GM19324 (cell line): Measurements from ENCODE around the gene EID2B.

Experiments
- ATAC-seq: cut with Tn5 transposase; IDR thresholded peaks from one replicate; pipeline ENCODE4 v1.9.1; 2021; ENCODE audit warnings: mild to moderate bottlenecking, moderate library complexity; ENCODE audit not compliant: unreplicated experiment, low FRiP score

EID2B gene

DNA sequence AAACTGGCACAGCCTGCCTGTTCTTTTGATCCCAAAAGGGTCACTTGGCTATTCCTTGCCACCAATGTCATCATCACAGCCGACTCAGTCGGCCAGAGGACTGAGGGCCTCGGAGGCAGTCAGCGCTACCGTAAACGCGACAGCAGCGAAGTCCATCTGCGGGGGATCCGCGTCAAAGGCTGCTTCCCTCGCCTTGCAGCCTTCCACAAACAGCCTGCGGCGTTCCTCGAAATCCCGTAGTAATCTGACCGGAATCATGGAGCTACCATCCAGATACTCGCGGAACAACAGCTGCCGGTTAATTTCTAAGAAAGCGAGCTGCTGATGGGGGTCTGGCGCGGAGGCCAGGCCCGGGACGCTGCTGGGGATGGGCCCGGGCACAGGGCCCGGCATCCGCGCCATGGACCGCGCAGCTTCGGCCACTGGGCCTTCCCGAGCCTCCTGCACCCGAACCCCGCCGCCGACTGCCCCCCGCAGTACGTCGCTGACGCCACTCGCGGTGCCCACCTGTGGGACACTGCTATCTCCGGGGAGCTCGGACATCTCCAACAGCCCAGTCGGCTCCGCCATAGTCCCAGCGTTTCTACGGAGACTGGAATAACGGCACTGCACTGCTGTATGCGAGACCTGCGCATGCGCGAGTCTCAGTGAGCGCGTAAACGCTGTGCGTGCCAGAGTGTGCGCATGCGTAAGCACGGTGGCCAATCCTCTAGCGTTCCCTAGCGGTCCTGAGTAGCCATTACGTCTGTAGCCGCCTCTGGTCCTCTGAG is at the start of gene EID2B:
EID2B (minus strand) TSS at position 620 of the 770 bp plus-strand sequence; CDS start at position 570, 50 bp downstream.
- peak; percentile 89 for ATAC-seq

DNA sequence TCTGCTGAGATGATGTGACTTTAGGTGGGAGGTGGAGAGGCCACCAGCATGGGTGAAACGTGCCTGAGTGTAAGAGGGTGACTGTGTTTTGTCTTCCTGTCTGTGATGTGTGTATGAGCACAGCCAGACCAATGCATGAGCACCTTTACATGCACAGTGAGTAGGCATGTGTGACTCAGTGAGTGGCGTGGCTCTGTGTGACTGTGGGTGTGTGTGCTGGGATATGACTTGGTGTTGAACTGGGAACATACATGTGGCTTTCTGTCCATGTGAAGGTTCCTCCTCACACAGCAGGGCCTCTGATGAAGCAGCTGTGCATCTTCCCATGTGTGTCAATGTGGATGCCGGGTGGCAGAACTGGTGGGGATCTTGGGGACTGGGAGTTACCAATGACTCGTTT is 49.8 kb upstream of the EID2B start:
- no peak for ATAC-seq

- no peak for ATAC-seq
These were observed 36.0 kb upstream of the EID2B start for GRCh38 chr19:39568604-39569003.

DNA sequence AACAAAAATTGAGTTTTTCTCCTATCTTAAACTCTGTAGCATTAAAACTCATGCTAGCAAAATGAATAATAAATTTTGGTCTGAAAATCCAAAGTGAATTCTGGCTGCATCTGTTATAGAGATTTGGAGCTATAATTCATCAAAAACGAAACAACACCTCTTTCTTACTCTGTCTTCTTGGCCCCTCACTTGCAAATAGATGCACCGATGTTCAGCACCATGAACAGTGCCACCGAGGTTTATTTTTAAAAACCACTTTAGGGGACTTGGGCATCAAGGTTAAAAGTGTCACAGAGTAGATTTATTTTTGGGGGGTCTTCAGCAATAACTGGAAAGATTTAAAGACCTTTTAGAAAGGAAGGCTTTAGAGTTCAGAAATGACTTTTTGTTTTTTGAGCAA is 33.4 kb upstream of the EID2B start:
- no peak for ATAC-seq

DNA sequence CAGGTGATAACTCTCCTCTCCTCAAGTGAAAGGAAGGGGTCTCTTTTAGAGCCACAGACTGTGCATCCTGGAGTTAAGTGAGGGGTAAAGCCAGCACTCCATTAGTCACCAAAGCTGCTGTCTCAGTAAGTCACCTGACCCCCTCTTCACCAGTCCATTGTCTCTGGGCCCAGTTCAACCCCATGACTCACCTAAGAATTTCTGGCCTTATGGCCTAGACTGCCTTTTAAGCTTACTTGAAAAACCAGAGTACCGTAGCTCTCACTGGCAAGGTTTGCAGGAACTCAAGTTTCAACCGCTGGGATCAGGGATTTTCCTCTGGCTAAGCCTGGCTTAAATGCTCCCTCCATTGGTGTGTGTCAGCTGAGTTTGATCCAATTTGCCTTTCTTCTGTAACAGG is 30.8 kb upstream of the EID2B start:
- ATAC-seq = no peak

GRCh38 chr19:39558624-39559117 is 26.0 kb upstream of the EID2B start:
- ATAC-seq = no peak

- no peak for ATAC-seq
These were observed 25.4 kb upstream of the EID2B start for GRCh38 chr19:39557811-39558623.

DNA sequence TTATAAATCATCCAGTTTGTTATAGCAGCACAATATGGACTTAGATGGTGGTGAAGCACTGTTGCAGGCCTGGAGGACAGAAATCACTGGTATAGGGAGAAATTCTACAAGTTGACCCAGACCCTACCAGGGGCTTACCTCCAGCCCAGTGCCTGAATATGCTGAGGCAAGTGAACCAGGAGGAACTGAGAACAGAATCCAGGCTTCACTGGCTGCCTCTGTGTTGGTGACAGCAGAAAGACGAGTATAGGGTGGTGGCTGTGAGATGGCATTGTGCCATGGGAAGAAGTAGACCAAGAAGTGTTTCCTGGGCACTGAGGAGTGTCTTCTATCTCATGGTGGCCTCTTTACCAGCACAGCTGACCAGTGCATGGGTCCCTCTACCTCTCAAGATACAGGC is 23.2 kb upstream of the EID2B start:
- ATAC-seq = no peak

GRCh38 chr19:39554701-39555311 is 22.2 kb upstream of the EID2B start:
- ATAC-seq = no peak

DNA sequence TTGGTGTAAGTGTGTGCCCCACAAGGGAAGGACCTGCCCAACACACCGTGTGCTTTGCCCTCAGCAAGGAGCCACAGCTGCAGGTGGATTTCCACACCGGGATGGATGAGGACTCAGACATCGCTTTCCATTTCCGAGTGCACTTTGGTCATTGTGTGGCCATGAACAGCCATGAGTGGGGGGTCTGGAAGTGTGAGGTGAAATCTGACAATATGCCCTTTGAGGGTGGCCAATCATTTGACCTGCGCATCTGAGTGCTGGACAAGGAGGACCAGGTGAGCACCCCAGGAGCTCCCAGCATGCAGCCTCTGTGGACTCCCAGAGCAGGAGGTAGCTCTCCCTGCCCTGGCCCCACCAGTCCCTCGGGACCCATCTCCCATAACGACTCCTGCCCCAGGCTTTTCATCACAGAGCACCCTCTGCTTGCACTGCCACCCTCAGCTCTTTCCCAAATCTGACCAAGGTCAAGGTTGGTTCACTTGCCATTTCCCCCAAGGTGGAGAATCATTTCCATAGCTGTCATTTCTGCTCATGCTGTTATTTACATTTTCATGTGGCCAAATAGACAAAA is 20.5 kb upstream of the EID2B start:
- no peak for ATAC-seq

- ATAC-seq = no peak
These were observed 17.5 kb upstream of the EID2B start for GRCh38 chr19:39550197-39550596.

DNA sequence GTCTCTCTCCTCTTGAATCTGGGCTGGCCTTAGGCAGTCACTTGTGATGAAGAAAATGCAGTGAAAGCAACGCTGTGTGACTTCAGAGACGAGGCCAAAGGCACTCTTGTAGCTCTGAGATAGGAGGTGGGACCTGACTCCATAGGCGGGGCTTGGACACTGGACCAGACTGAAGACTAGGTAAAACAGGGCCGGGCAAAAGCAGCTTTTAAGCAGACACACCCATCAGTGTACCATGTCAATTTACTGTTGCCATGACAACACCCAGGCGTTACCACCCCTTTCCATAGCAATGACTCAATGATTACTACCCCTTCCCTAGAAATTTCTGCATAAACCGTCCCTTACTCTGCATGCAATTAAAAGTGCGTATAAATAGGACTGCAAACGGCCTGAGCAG is 13.9 kb upstream of the EID2B start:
- no peak for ATAC-seq

DNA sequence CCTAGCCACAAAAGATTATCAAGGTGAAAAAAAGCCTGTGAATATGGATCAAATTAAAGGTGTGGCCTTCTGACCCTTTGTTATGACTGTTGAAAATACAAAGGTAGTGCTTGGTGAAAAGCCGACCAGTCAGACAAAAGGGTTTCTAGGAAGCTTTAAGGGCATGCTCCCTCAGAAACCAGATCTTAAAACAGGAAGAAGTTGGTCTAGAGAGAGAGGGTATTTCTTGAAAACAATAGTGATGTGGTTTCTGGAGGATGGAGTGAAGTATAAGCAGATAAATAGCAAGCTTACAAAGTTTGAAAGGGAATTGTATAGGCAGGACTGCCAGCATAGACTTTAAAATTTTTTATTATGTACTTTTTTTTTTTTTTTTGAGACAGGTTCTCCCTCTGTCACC is 12.3 kb upstream of the EID2B start:
- no peak for ATAC-seq

DNA sequence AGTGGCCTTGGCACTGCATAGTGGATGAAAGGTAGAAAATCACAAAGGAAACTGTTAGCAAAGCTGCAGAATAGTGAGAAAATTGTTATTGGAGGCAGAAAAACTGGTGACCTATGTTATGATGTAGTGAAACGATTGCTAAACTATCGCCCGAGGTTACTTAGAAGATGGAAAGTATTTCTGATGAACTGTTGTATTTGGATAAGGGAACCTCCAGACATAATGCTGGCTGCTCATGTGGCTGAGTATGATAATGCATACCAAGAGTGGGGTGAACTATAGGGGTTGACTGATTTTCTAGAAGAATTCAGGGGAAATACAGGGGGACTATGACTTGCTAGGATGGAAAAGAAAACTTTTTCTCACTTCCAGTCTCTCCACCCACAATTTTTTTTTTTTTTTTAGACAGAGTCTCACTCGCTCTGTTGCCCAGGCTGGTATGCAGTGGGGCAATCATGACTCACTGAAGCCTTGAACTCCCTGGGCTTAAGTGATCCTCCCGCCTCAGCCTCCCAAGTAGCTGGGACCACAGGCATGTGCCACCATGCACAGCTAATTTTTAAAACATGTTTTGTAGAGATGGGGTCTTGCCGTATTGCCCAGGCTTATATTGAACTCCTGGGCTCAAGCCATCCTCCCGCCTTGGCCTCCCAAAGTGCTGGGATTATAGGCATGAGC is 11.7 kb upstream of the EID2B start:
- no peak for ATAC-seq

- no peak for ATAC-seq
These were observed 10.8 kb upstream of the EID2B start for GRCh38 chr19:39543477-39543857.

DNA sequence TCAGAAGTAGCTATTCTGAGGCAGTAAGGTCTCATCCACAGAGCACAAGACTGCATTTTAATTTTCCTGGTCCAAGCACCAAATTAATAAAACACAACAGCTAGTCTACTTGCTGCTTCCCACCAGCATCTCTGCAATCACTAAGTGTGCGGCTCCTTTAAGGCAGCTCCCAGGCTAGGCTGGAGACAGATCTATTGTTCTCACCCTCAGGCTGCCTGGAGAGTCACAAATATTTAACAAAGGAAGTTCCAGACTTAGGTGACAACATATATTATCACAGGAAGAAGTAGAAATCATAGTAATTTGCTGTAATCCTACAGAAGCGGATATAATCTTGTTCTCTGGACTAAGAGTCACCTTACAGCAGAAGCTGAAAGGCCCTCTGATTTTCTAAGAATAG is 9.6 kb upstream of the EID2B start:
- no peak for ATAC-seq

DNA sequence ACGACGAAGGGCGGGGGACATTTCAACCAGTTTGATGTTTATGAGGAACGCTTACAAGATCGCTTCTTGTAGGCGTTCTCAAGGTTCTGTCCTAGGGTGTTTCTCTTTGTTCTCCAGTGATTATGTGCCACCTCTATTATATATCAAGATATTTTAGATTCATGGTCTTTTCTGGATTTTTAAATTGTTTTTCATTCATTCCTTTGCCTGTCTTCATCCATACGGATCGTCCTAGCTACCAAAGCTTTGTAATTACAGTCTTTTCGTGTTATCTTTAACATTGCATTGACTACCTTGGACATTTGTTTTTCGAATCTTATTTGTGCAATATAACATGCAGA is 7.7 kb upstream of the EID2B start:
- ATAC-seq = no peak

DNA sequence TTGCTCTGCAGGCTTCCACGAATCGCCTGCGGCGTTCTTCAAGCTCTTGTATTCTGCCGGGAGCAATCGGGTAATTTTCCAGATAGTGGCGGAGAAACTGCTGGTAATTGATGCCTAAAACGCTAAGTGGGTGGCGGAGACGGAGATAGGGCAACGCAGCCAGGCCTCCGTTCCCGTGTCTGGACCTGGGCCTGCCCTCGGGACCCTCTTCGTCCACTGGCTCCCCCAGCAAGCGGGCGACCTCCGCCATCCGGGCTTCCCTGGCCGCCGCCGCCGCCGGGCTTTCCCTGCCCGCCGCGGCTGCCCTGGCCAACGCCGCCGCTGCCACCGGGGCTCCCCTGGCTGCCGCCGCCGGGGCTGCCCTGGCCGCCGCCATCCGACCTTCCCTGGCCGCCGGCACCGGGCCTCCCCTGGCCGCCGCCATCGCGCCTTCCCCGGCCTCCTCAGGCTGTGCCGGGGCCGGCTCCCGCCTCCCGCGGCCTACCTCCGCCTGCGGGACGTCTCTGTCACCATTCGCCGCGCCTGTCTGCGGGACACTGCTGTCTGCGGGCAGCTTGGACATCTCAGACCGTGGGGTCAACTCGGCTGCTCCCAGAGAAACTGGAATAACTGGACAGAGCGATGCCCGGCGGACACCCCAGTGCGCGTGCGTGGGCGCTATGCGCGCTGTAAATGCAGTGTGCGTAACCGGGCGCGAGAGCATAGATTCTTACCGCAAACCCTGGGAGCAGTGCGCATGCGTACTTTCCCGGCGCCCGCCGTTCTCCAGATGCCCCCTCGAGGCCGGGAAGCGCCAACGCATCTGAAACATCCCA is 7.1 kb upstream of the EID2B start, which contains the start of gene EID2:
EID2 (minus strand) TSS at position 644 of the 815 bp plus-strand sequence; CDS start at position 562, 82 bp downstream.
- ATAC-seq = peak; percentile 95

DNA sequence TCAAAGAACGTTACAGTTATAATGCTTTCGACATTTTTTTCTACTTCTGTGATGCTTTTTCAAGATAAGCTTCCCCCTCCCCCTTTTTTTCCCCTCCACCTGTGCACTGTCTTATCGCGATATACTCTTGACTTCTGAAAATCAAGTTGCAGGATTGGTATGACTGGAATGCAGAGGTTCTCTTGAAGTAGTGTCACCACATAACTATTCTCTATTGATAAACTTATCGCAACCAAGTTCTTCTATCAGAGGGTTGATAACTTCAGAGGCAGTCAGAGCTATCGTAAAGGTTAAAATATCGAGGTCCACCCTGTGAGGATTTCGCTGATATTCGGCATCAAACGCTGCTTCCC is 6.5 kb upstream of the EID2B start:
- ATAC-seq = no peak

- no peak for ATAC-seq
These were observed 1.1 kb upstream of the EID2B start for GRCh38 chr19:39533791-39534190.
